HTR-8/SVneo (cell line): Measurements from ENCODE around the gene PPFIBP2.
"Not testable (repeated sequence)": the region's sequence is repeated elsewhere in the genome, so short reads cannot be mapped to it uniquely, and the experiment has no call there.

ENCODE experiments used
- DNase-seq: peaks from one replicate; pipeline ENCODE4 v3.0.0; 2011; ENCODE audit warnings: low spot score, mixed read lengths; ENCODE audit not compliant: insufficient read length
- FAIRE-seq: peaks from 2 replicates; lab custom pipeline; 2011; peaks lifted over from hg19 to GRCh38; lab: Jason Lieb, UNC

PPFIBP2 gene

DNA sequence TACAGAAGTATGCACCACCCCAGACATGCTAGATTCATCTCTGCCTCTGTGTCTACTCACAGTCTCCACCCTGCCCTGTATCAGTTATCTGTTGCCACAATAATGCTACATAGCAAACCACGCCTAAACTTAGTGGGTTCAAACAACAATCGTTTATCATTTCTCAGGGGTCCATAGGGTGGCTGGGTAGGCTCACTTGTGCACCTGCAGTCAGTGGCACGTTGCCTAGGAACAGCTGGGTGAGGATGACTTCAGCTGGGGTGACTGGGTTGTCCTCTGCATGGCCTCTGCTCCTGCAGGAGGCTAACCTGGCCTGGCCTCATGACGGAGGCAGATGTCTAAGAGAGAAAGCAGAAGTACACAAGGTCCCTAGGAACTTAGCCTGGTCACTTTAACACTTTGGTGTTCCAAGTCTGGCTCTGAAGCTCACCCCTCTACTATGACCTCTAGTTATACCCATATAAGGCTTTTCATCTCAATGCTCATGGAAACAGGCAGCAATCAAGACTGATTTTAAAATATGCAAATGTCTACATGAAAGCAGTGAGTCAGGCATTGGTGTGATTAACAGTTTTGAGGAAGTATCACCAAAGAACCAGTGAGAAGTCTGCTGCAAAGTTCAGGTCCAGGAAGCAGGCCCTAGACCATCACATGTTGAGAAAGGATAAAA, 17.8 kb upstream of the PPFIBP2 start:
- no peak for DNase-seq
- no peak for FAIRE-seq

DNA sequence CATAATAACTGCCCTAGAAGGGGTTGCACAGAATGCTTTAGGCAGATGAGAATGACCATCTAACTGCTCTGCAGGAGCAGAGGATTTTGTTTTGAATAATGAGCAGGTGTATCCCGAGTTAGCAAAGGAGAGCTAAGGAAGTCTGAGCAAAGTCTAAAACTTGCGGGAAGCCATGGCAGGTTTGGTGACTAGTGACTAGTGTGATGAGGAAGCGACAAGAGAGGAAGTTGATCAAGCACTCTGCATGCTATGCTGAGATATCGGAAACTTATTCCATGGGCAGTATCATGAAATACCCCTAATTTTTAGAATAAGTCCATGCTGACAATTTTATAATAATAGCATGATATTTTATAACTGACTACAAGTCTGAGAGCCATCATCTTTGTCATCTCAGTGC, 15.6 kb upstream of the PPFIBP2 start:
- DNase-seq (no peak), FAIRE-seq (no peak)

GRCh38 chr11:7499081-7499480, 14.7 kb upstream of the PPFIBP2 start:
- FAIRE-seq (no peak), DNase-seq (no peak)

DNA sequence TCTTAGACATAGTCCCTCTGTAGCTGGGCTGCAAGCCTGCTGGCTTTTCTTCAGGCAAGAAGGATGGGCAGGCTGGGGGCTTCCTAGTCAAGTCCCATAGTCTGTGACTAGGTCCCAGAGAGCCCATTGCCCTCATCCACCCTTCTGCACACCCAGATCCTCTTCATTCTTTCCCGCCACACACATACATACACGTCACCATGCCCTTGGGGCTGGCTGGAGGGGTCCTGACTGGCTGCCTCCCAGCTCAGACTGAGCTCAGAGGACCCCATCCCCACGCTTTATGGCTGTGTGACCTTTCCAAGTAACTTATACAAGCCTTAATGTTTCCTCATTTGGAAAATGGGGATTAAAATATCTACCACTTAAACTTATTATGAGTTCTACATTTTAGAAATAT, 13.5 kb upstream of the PPFIBP2 start:
- no peak for FAIRE-seq
- DNase-seq, result no peak

- DNase-seq (no peak), FAIRE-seq (no peak)
Observed at GRCh38 chr11:7501251-7501650, 12.5 kb upstream of the PPFIBP2 start.

DNA sequence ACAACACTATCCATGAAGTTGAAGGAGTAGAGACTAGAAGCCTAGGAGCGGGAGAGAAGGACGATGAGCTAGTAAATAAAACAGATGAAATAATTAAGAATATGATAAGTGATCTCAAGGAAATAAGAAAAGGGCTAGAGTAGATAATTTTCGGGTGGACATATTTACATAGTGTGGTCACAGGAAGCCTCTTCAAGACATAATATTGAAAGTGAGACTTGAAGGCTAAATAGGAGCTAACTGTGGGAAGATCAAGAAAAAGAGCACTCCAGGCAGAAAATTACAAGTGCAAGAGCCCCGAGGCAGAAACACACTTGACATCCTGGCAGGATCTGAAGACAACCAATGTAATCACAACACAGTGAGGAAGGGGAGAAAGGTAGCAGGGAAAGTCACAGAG, 11.9 kb upstream of the PPFIBP2 start:
- DNase-seq (no peak), FAIRE-seq (no peak)

DNA sequence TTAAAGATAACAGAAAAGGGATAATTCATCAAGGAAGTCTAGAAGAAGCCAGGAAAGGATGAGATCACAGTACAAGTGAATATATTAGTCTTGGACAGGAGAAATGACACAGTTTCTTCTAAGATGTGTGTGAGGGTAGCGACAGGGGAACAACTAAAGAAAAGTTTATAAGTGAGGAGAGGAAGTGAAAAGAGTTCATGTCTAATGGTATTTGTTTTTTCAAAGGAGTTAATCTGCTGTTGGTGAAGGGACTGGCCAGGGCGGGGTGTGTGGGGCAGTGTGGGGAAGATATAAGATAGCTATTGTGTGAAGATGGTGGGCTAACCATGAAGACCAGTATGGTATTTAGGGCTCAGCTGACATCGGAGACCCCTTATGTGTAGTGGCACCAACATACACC, 7.6 kb upstream of the PPFIBP2 start:
- DNase-seq, result no peak
- no peak for FAIRE-seq

DNA sequence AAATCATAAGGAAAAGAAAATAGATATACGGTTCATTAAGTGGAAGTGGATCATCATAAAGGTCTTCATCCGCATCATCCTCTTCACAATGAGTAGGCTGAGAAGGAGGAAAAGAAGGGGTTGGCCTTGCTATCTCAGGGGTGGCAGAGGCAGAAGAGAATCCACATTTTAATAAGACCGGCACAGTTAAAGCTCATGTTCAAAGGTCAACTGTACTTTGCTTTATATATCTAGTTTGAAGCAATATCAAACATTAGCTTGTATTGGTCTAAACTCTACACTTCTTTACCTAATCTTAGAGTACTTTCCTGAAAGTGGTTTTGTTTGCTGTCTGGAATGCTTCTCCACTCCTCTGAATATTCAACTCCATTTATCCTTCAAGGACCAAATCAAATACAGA, 5.7 kb upstream of the PPFIBP2 start:
- FAIRE-seq (no peak), DNase-seq (no peak)

DNA sequence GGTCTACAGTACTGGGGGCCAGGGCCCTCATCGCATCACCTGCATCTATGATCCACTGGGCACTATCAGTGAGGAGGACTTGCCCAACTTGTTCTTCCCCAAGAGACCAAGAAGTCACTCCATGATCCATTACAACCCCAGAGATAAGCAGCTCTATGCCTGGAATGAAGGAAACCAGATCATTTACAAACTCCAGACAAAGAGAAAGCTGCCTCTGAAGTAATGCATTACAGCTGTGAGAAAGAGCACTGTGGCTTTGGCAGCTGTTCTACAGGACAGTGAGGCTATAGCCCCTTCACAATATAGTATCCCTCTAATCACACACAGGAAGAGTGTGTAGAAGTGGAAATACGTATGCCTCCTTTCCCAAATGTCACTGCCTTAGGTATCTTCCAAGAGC, 3.8 kb upstream of the PPFIBP2 start:
- DNase-seq, result no peak
- FAIRE-seq, result no peak

DNA sequence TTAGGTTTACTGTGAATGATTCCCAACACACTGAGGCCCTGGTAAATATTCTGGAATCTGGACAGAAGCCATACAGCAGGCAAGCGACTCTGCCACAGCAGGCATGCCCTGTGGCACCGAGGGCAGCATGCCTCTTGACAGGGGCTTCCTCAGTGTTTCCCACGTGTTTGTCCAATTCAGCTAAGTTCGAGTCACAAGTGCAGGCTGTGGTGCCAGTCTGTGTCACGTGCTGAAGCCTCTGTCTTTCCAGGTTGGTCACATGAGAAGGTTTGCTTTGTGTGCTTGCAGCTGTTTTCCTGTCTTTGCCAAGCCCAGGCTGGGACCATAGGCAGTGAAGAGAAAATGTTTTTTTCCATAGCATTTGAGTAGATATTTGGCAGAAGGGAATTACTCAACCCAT, 2.4 kb upstream of the PPFIBP2 start:
- no peak for FAIRE-seq
- DNase-seq, result no peak

DNA sequence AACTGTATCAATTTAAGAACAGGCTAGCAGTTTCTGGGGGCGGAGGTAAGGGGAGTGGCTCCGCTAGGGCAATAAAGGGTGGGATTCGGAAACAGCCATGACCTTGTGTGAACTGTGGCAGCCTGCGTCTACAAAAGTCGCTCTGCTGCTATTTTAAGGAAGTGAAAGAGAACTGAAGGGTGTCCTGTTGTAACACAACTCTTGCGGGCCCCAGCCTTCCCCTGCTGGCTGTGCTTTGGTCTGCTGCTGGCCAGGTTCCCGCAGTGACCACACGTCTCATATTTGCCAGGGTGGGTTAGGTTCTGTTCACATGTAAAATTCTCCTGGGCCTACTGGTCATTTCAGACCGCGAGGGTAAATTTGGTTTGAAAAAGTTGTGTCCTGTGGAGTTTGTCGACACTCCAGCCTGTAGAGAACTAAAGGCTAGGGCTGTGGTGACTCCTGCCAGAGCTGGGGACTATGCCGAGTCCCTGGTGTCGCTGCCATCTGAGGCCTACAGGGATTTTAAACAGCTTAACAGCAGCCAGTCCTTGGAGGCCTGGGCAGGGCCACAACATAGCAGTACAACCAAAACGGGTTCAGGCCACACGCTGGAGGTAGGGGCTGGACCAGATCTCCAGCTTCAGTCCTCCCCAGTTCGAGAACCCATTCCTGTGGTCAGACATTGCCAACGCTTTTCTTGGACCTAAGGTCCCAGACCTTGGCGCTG, 1.1 kb upstream of the PPFIBP2 start:
- DNase-seq (no peak), FAIRE-seq (no peak)

DNA sequence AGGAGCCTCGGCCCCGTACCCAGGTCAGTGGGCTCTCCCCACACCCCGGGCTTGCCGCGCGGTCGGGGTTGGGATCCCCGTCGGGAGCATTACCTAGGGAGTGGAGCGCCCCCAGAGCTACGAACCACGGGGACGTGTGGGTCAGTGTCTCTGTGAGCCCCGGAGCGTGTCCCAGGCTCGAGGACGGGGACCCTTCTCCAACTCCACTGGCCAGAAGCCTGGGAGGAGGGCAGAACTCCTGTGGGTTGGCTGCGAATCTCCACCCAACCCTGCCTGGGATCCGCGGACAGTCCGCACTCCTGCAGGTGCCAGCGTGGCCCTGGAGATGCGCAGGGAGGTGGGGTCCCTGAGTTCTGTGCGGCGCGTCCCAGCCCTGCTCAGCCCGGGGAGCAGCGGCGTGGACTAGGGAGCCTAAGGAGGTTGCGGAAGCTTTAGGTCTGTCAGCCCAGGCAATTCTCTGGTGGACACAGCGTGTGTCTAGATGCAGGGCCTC, 346 bp downstream of the PPFIBP2 start:
- FAIRE-seq, result peak; percentile 20
- peak; percentile 11 for DNase-seq

GRCh38 chr11:7515447-7515886, 1.7 kb downstream of the PPFIBP2 start:
- DNase-seq (no peak), FAIRE-seq (no peak)

- no peak for FAIRE-seq
Observed at GRCh38 chr11:7516475-7516874, 2.7 kb downstream of the PPFIBP2 start.

DNA sequence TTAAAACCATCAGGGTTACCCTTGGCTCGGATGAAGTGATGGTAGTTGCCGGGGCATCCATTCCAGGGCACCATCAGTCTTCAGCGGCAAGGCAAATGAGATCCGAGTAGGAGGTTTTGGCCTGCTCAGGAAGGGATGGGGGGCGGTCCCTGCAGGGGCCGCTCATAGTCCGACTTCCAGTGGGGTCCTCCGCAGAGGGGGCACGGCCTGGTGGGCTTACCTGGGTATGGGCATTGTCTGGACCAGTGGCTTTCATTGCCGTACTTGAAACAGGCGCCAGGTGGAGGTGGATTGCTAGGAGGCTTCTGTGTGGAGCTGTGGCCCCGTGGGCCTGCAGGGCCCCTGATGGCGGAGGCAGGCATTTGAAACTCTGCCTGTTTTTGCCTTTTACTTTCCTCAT, 3.9 kb downstream of the PPFIBP2 start:
- not testable (repeated sequence) for DNase-seq, FAIRE-seq

More at GRCh38 chr11:7516475-7516874, 2.7 kb downstream of the PPFIBP2 start:
- no peak for DNase-seq

DNA sequence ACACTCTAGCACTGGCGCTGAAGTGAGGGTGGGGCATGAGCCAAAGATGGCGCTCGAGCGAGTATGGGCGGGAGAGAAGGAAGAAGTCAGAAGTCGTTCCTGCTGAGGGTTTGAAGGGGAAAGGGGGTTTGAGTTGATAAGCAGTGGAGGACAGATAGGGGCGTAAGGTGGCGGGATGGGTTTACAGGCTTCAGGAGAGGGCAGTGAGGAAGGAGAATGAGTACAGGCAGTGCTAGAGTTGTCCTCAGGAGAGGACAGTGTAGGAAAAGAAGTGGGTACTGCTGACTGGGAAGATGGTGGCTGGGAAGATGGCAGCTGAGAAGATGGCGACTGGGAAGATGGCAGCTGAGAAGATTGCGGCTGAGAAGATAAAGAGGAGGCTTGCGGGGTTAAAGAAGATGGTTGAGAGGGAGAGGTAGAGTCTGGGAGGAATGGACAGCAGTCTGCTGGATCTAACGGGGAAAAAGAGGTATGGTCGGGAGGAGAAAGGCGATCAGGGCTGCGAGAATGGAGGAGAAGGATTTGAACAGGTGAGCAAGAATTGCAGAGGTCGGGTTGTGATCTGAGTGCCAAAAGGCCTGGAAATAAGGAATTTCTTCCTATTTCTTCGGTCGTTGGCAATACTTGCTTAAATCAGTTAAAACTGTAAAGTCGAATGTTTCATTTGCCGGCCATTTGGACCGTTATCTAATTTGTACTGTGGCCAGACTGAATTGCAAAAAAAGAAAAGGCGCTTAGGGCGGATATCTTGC, 5.2 kb downstream of the PPFIBP2 start:
- DNase-seq, result no peak
- FAIRE-seq, result no peak

DNA sequence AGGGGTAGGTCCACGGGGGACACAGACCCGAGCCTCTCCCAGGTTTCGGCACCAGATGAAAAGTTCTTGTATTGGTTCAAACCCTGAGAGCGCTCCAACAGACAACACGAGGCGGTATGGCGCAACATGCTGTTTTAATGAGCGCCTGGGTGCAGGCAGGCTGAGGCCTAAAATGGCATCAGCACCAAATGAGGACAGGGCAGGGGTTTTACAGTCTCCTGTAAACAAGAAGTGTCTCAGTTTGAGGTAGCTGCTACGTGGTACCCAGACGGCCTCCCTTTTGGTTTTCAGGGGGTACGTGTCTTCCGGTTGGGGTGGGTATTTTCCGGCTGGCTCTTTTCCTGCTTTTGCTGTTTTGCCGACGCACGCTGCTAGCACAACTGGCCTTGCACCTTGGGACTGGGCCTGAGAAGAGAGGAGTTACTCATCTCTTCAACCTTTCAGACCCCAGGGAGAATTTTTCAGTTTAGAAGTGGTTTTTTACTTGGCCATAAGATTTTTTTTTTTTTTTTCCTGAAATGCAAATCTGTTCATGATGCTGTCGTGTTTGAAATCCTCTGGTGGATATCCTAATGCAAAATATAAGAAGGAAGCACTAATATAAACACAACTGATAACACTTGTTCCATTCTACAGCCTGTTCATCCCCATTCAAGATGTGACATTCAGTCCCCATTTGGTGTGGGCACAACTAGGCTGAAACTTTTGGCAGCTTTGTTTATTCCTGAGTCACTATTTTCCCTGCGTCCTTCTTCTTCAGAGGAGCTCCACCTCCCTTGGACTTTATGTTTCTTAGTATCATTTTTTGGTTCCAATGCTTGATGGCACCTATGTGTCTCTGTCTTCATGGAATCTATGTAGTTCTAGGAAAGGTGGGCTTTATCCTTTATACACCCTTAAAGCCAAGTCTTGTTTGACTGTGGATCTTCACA, 6.5 kb downstream of the PPFIBP2 start:
- DNase-seq (no peak), FAIRE-seq (no peak)

DNA sequence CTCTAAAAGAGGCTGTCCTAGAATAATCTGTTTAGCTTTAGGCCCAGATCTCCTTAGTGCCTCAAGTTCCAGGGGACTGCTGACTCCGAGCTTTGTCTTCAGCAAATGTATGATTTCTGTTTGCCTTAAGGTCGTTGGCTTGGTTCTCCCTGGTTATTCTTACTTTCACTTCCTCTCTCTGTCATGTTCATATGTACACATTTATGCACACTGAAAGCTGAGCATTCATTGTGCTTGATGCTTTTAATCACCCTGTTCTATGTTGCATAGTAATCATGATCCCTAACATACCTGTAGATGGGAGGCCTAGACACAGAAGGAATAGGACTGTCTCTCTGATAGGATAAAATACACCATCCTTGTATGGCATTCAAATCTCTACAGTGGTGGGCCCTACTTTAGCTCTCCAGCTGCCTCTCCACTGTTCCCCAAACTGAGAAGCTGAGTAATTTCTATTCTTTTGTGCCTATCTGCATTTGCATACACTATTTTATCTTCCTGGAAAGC, 7.2 kb downstream of the PPFIBP2 start:
- no peak for FAIRE-seq

GRCh38 chr11:7522121-7522520, 8.3 kb downstream of the PPFIBP2 start:
- FAIRE-seq (no peak), DNase-seq (no peak)

More for the DNA sequence above, 7.2 kb downstream of the PPFIBP2 start:
- DNase-seq, result no peak

DNA sequence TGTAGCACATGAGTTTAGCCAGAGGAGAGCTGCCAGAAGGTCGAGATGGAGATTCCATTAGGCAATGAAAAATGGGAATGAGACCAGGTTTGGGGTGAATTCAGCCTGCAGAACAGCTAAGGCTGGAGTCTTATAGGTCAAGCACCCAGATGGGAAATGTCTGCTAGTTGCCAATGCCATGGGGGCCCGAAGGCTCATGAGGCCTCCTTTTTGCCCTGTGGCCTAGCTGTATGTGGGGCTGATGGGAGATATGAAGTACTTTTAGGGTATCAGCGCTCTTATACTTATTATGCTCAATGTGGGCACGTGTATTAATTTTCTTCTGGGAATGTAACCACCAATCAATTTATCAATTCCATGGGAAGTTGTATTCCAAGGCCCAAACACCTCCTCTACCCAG, 8.7 kb downstream of the PPFIBP2 start:
- DNase-seq (no peak), FAIRE-seq (no peak)
